DND-41 (cell line): ENCODE measurements around the gene CLRN3.

Experiments used
- CTCF ChIP-seq: IDR thresholded peaks from 2 replicates; pipeline ENCODE4 v1.5.1; 2012; ENCODE audit warnings: borderline replicate concordance, low read length, moderate library complexity, mild to moderate bottlenecking; ENCODE audit not compliant: poor library complexity, severe bottlenecking; ENCODE audit errors: extremely low read depth
- EZH2 ChIP-seq: IDR thresholded peaks from 3 replicates; pipeline ENCODE4 v1.6.1; 2012; ENCODE audit warnings: borderline replicate concordance, low read depth, mild to moderate bottlenecking, moderate library complexity, low read length, inconsistent platforms; ENCODE audit not compliant: severe bottlenecking

GRCh38 chr10:127834221-127834620, 58.5 kb downstream of the CLRN3 start:
- TF ChIP-seq CTCF (no peak), EZH2 (no peak)
